Stimulated activated naive CD4-positive, alpha-beta T cell (primary cell): ENCODE results near the gene CEND1.

Experiments used
- DNase-seq, 6 experiments: peaks; one replicate each; lab custom pipeline; 2025; lab: John Stamatoyannopoulos, UW

Gene CEND1

GRCh38 chr11:789943-790342 is at the start of gene CEND1:
CEND1 (minus strand) TSS chr11:790090; CDS start chr11:788576, 1,514 bp downstream.
- no peak for DNase-seq

DNA sequence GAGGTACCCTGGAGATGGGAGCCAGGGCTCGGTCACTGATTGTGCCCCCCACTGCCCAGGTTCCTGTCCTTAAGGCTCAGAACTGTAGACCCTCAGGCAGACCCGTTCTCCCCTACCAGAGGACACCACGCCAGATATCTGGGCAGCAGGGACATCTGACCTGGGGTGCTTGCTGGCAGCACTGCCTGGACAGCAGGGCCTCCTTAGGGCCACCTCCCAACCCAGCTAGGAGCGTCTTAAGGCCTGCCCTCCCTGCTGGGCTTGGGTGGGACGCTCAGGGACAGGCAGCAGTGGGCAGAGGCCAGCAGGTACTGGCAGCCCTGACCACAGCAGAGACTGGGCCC is 49.4 kb upstream of the CEND1 start:
- no peak for DNase-seq

GRCh38 chr11:838441-839279 is 48.8 kb upstream of the CEND1 start:
- no peak for DNase-seq

GRCh38 chr11:837990-838307 is 48.1 kb upstream of the CEND1 start:
- no peak for DNase-seq

- no peak for DNase-seq
Observed at GRCh38 chr11:837189-837989, 47.5 kb upstream of the CEND1 start.

- DNase-seq, result no peak
Observed at GRCh38 chr11:836700-837099, 46.8 kb upstream of the CEND1 start.

- no peak for DNase-seq
Observed at GRCh38 chr11:836274-836673, 46.4 kb upstream of the CEND1 start.

DNA sequence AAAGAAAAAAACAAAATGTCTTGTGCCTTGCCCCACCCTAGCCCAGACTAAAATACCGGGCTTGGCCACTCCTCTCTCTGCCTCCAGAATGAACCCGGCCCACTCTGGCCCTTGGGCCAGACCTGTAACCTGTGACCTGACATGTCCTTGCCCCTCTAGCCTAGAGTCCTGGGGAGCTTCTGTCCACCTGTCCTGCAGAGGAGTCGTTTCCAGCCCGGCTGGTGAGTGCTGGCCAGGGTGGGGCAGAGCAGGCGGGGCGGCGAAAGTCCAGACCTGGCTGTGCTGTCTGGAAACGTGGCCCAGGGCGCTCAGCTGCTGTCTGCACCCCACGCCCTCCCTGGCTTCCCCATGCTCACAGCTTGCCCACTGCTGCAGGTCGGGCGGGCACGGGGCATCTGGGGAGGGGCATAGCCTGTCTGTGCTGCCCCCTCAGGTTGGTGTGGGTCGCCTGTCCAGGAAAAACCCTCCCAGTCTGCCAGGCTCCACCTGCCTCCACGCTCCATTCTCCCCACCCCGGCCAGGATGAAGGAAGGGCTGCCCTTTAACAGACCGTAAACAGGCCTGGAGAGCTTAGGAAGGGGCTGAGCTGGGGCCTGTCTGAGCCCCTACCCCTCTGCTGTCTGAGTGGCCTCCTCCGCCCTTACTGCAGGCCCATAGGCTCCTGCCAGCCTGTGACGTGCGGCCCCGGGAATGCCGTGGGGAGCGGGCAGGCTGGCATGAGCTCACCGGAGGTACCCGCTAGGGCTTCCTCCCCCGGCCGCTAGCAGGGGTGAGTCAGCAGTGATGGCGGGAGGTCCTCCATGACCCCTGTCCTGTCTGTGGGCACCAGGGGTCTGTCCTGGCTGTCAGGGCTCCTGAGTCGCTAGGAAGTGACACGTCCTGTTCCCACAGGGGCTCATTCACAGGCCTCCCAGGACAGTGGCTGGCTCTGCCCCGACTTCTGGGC is 44.8 kb upstream of the CEND1 start:
- DNase-seq, result no peak

GRCh38 chr11:833849-834311 is 44.0 kb upstream of the CEND1 start:
- DNase-seq, result no peak

- DNase-seq, result no peak
Observed at GRCh38 chr11:833114-833791, 43.4 kb upstream of the CEND1 start.

- DNase-seq, result peak in 1 of 6 experiments; percentile 25
Observed at GRCh38 chr11:832529-833113, 42.7 kb upstream of the CEND1 start, which contains the start of gene CD151. CD151 (plus strand) TSS chr11:832952; CDS start chr11:836070, 3,118 bp downstream.

- no peak for DNase-seq
Observed at GRCh38 chr11:831961-832528, 42.2 kb upstream of the CEND1 start.

DNA sequence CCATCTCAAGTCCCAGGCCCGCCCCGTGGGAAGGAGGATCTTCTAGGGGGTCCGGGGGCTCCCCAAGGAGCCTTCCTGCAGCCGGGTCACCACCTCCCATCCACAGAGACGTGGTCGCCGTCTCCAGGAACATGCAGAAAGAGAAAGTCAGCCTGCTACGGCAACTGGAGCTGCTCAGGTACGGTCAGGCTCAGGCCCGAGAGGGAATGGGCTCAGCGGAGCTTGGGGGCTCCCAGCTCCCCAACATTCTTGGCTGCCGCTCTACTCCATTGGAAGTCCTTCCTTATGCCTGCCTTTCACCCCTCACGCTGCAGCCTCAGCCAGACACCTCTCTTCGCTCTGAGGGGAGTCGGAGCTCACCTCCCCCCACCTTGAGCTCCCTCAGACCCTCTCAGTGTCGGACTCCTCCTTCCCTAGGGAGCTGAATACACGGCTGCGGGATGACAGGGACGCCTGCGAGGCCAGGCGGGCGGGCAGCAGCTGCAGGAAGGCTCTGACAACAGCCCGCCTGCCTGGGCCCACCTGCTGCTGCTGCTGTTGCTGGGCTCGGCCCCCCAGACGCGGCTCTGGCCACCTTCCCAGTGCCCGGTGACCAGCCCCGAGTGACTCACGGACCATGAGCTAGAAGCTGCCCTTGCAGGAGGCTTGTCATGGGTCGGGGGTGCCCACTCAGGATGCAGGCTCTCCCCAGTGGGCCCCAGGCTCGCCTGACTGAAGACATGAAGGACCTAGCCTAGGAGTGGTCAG is 41.4 kb upstream of the CEND1 start:
- no peak for DNase-seq

DNA sequence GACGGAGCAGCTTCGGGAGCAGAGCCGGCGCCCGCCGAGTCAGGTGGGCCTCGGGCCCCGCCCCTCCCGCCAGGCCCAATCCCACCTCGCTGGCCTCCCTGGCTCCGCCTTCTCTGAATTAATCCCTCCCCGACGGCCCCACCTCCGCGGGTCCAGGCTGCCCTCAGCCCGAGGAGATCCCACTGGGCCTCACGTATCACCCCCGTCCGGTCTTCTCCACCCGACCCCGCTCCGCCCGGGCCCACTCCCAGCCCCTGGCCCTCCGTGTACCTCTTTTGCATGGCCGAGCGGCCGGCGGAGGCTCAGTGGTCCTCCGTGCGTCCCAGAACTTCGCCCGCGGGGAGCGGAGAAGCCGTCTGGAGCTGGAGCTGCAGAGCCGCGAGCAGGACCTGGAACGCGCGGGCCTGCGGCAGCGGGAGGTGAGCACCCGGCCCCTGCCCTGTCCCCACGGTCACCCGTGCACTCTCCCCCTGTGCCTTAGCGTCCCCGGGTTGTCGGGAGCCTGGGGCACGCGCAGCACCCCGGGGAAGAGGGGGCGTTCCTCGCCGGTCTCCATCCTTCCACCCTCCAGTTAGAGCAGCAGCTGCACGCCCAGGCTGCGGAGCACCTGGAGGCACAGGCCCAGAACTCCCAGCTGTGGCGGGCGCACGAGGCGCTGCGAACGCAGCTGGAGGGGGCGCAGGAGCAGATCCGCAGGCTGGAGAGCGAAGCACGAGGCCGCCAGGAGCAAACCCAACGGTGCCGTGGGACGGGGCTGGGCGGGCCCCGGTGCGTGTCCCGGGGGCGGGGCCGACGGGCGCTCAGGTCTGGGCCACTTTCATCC is 40.6 kb upstream of the CEND1 start:
- peak in 3 of 6 experiments; percentile 36 to 51 (median 47) for DNase-seq

DNA sequence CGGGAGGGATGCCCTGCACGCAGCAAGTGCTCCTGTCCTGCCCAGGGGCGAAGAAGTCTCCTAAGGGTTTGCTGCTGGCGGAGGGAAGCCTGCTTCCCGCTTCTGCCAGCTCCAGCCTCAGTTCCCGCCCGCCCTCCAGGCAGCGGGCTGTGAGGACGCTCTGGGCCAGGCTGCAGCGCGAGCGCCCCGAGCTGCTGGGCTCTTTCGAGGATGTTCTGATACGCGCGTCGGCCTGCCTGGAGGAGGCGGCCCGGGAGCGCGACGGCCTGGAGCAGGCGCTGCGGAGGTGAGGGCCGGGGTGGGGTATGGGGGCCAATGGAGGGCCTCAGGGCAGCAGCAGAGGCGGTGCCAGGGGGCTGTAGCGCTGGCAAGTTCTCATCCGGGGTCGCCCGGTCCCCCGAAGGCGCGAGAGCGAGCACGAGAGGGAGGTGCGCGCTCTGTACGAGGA is 40.0 kb upstream of the CEND1 start:
- peak in 1 of 6 experiments; percentile 56 for DNase-seq

DNA sequence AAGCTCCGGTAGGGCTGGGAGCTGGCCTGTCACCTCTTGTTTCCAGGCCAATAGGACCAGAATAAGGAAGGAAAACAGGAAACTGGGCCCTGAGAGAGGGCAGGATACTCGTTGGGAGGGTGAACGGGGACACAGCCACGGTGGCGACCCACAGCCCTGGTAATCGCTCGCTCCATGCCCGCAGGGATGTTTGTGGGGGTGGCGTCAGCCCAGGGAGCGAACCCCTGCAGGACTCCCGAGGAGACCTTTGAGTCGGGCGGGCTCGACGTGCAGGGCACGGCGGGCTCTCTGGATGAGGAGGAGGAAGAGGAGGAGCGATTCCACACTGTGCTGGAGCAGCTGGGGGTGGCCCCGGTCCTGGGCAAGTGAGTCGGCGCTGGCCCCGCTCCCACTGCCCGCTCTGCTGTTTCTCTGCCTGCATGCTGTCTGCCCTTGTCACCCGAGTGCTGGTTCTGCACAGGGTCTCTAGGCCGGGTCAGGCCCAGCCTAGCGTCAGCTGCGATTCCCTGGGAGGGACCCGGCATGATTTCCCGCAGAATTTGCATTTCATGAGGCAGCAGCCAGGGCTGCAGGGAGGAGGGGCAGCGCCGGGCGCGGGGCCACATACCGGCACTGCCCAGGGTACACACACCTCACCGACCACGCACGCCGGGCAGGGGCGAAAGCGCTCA is 39.4 kb upstream of the CEND1 start:
- DNase-seq, result no peak

GRCh38 chr11:828506-829175 is 38.8 kb upstream of the CEND1 start:
- DNase-seq, result no peak

DNA sequence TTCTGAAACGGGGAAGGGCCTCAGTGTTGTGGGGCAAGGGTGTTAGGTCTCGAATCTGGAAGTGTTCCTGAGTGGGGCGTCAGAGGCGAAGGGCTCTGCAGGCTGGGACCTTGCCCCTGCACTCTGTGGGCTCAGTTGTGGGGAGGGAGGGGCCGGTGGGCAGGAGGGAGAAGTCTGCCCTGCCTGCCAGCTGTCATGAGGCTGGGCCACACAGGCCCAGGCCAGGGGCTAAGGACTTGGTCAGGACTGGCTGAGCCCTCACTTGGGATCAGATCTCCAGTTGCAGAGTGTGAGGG is 38.0 kb upstream of the CEND1 start, which contains the start of gene CRACR2B:
Gene CRACR2B, plus strand, starts transcription at position 23 of the 296 bp plus-strand sequence. CDS start 689 bp downstream, outside the sequence.
- DNase-seq, result no peak
